ENCODE data around the gene LCT.
A peak's percentile ranks its signal among the peaks of the same experiment; 100 is the strongest.
"Not testable (repeated sequence)": the region's sequence is repeated elsewhere in the genome, so short reads cannot be mapped to it uniquely, and the experiment has no call there.

Gene LCT

GRCh38 chr2:135836596-135837270 is at the start of gene LCT:
Gene LCT, minus strand, starts transcription at chr2:135837184. Its CDS starts 15 bp downstream, at chr2:135837169.
- Histone ChIP-seq H3K9ac (ENCODE audit: low read depth in 1 of 2, low read length in 2 of 2) (no peak within 1 kb of the TSS), H3K4me1 (ENCODE audit: control insufficient read depth in 2 of 2, insufficient read depth in 2 of 2, low read length in 2 of 2) (peaks cover 4 to 14% of the 10 kb centered on the region in 2 donors), H3K27me3 (ENCODE audit: control insufficient read depth in 2 of 2, insufficient read depth in 2 of 2, low read length in 2 of 2) (no peaks in the 10 kb centered on the region), H3K27ac (ENCODE audit: low read depth in 2 of 2, low read length in 2 of 2) (no peak within 1 kb of the TSS), H3K4me3 (ENCODE audit: low read length in 2 of 2) (no peak within 1 kb of the TSS), H3K36me3 (ENCODE audit: control insufficient read depth in 2 of 2, insufficient read depth in 2 of 2, low read length in 2 of 2) (no peaks in the 10 kb centered on the region), H3K9me3 (ENCODE audit: control insufficient read depth in 2 of 2, low read length in 2 of 2) (no peaks in the 10 kb centered on the region)

- no peaks in the 10 kb centered on the region for H3K9me3 ChIP-seq (ENCODE audit: control insufficient read depth in 2 of 2, low read length in 2 of 2)
- no peak overlapping the region for H3K9ac ChIP-seq (ENCODE audit: low read depth in 1 of 2, low read length in 2 of 2)
- H3K4me1 ChIP-seq (ENCODE audit: control insufficient read depth in 2 of 2, insufficient read depth in 2 of 2, low read length in 2 of 2): no peaks in the 10 kb centered on the region
- H3K27ac ChIP-seq (ENCODE audit: low read depth in 2 of 2, low read length in 2 of 2): no peak overlapping the region
- no peaks in the 10 kb centered on the region for H3K27me3 ChIP-seq (ENCODE audit: control insufficient read depth in 2 of 2, insufficient read depth in 2 of 2, low read length in 2 of 2)
- no peaks in the 10 kb centered on the region for H3K36me3 ChIP-seq (ENCODE audit: control insufficient read depth in 2 of 2, insufficient read depth in 2 of 2, low read length in 2 of 2)
- H3K4me3 ChIP-seq (ENCODE audit: low read length in 2 of 2): no peak overlapping the region
Observed at GRCh38 chr2:135885709-135886108, 48.7 kb upstream of the LCT start.

DNA sequence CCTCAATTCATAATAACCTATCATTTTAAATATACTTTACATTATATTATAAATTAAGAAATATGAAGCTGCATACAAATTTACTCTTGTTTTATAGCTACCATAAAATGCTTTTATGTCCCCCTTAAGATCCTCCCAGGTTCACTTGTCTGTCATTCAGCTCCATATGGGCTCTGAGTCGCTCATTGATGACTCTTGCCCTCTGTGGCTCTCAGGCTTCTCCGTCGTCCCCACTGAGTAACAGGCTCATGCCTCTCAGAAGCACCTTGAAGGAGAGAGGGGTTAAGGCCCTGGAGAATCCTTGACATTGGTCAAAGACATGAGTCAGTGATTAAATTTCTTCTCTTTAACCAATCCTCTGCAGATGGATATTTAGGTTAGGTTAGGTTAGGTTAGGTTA is 45.4 kb upstream of the LCT start:
- no peak overlapping the region for H3K9ac ChIP-seq (ENCODE audit: low read depth in 1 of 2, low read length in 2 of 2)
- no peaks in the 10 kb centered on the region for H3K36me3 ChIP-seq (ENCODE audit: control insufficient read depth in 2 of 2, insufficient read depth in 2 of 2, low read length in 2 of 2)
- no peaks in the 10 kb centered on the region for H3K4me1 ChIP-seq (ENCODE audit: control insufficient read depth in 2 of 2, insufficient read depth in 2 of 2, low read length in 2 of 2)
- no peak overlapping the region for H3K27ac ChIP-seq (ENCODE audit: low read depth in 2 of 2, low read length in 2 of 2)
- no peaks in the 10 kb centered on the region for H3K27me3 ChIP-seq (ENCODE audit: control insufficient read depth in 2 of 2, insufficient read depth in 2 of 2, low read length in 2 of 2)
- H3K4me3 ChIP-seq (ENCODE audit: low read length in 2 of 2): no peak overlapping the region
- H3K9me3 ChIP-seq (ENCODE audit: control insufficient read depth in 2 of 2, low read length in 2 of 2): no peaks in the 10 kb centered on the region

DNA sequence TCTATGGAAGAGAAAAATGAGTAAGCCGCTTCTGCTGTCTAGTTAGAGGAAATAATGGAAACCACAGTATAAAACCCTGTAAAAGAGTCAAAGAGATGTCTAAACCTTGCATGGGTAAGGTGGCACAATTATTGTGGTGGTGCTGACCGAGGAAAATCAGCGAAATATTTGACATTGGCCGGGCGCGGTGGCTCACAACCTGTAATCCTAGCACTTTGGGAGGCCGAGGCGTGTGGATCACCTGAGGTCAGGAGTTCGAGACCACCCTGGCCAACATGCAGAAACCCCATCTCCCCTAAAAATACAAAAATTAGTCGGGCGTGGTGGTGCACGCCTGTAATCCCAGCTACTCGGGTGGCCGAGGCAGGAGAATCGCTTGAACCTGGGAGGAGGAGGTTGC is 39.8 kb upstream of the LCT start:
- H3K36me3 ChIP-seq (ENCODE audit: control insufficient read depth in 2 of 2, insufficient read depth in 2 of 2, low read length in 2 of 2); H3K4me1 ChIP-seq (ENCODE audit: control insufficient read depth in 2 of 2, insufficient read depth in 2 of 2, low read length in 2 of 2); H3K27me3 ChIP-seq (ENCODE audit: control insufficient read depth in 2 of 2, insufficient read depth in 2 of 2, low read length in 2 of 2); H3K9me3 ChIP-seq (ENCODE audit: control insufficient read depth in 2 of 2, low read length in 2 of 2): not testable (repeated sequence)
- Histone ChIP-seq H3K9ac (ENCODE audit: low read depth in 1 of 2, low read length in 2 of 2) (peak overlapping the region; percentile 52 to 74), H3K27ac (ENCODE audit: low read depth in 2 of 2, low read length in 2 of 2) (peak overlapping the region in 1 of 2 donors; percentile 16), H3K4me3 (ENCODE audit: low read length in 2 of 2) (peak overlapping the region; percentile 70 to 82)

DNA sequence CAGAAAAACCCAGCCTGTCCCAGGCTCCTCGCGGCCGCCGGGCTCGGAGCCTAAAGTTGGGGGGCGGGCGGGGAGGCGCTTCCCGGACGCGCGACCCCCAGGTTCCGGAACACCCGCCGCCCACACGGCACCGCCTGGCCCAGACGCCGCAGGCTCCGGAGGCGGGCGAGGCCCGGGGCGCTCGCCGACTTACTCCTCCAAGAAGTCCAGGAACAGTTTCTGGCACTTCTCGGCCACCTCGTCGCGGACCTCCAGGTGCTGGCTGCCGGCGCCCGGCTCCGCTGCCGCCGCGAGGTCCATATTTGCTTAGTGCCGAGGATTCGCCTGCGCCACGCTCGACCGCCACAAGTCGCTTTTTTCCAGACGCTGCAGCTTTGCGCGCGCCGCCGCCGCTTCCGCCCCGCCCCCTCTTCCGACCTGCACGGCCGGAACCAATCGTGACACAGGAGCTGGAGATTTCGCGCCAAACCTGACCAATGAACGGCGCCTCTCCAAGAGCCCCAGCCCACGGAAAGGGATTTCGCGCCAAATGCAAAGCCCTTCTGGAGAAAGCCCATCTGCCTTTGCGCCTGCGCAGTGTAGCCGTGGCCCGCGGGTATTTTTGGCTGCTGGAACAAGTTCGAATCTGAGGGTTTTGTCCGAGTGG is 39.2 kb upstream of the LCT start, which contains the start of gene MCM6:
TSS of gene MCM6 (minus strand) at position 378 of the 646 bp plus-strand sequence. CDS start at position 300, 78 bp downstream.
- no peaks in the 10 kb centered on the region for H3K27me3 ChIP-seq (ENCODE audit: control insufficient read depth in 2 of 2, insufficient read depth in 2 of 2, low read length in 2 of 2)
- H3K27ac ChIP-seq (ENCODE audit: low read depth in 2 of 2, low read length in 2 of 2): peak within 1 kb of the TSS; percentile 68 to 75
- peak within 1 kb of the TSS; percentile 52 to 74 for H3K9ac ChIP-seq (ENCODE audit: low read depth in 1 of 2, low read length in 2 of 2)
- H3K9me3 ChIP-seq (ENCODE audit: control insufficient read depth in 2 of 2, low read length in 2 of 2): no peaks in the 10 kb centered on the region
- H3K36me3 ChIP-seq (ENCODE audit: control insufficient read depth in 2 of 2, insufficient read depth in 2 of 2, low read length in 2 of 2): peaks cover under 1 to 4% of the 10 kb centered on the region in 2 donors
- H3K4me1 ChIP-seq (ENCODE audit: control insufficient read depth in 2 of 2, insufficient read depth in 2 of 2, low read length in 2 of 2): peaks cover 4 to 7% of the 10 kb centered on the region in 2 donors
- H3K4me3 ChIP-seq (ENCODE audit: low read length in 2 of 2): peak within 1 kb of the TSS; percentile 70 to 82

DNA sequence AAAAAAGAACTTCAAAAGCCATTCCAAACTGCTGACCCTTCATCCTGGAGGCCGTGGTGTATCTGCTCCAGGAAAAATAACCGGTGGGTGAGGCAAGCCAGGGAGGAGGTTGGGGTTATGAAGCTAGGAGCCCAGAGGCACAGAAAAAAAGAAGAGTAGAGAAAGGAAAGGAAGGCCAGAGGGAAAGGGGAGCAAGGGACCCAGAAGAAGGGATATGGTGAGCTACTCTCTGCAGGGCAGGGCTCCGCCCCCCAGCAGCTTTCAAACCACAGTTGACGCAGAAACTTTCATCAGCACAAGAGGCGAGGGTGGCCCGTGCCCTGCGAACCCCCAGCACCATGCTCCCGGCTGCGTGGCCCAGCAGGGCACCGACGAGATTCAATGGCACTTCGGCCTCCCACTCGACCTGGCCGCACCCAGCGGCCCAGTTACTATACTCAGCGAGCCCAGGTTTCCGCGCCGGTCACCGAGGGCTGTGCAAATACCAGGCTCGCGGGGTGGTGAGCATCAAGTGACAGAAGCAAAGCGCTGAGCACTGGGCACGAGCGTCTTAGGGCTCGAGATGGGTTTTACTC is 38.6 kb upstream of the LCT start:
- Histone ChIP-seq H3K9me3 (ENCODE audit: control insufficient read depth in 2 of 2, low read length in 2 of 2) (no peaks in the 10 kb centered on the region), H3K4me3 (ENCODE audit: low read length in 2 of 2) (peak overlapping the region; percentile 70 to 82), H3K27me3 (ENCODE audit: control insufficient read depth in 2 of 2, insufficient read depth in 2 of 2, low read length in 2 of 2) (no peaks in the 10 kb centered on the region), H3K27ac (ENCODE audit: low read depth in 2 of 2, low read length in 2 of 2) (peak overlapping the region; percentile 68 to 75), H3K9ac (ENCODE audit: low read depth in 1 of 2, low read length in 2 of 2) (peak overlapping the region; percentile 52 to 74), H3K4me1 (ENCODE audit: control insufficient read depth in 2 of 2, insufficient read depth in 2 of 2, low read length in 2 of 2) (peaks cover 4 to 7% of the 10 kb centered on the region in 2 donors), H3K36me3 (ENCODE audit: control insufficient read depth in 2 of 2, insufficient read depth in 2 of 2, low read length in 2 of 2) (peaks cover 4 to 7% of the 10 kb centered on the region in 2 donors)

- Histone ChIP-seq H3K4me3 (ENCODE audit: low read length in 2 of 2) (peak overlapping the region in 1 of 2 donors; percentile 82), H3K36me3 (ENCODE audit: control insufficient read depth in 2 of 2, insufficient read depth in 2 of 2, low read length in 2 of 2) (peaks cover 4 to 7% of the 10 kb centered on the region in 2 donors), H3K9me3 (ENCODE audit: control insufficient read depth in 2 of 2, low read length in 2 of 2) (no peaks in the 10 kb centered on the region), H3K9ac (ENCODE audit: low read depth in 1 of 2, low read length in 2 of 2) (no peak overlapping the region), H3K27ac (ENCODE audit: low read depth in 2 of 2, low read length in 2 of 2) (no peak overlapping the region), H3K27me3 (ENCODE audit: control insufficient read depth in 2 of 2, insufficient read depth in 2 of 2, low read length in 2 of 2) (no peaks in the 10 kb centered on the region), H3K4me1 (ENCODE audit: control insufficient read depth in 2 of 2, insufficient read depth in 2 of 2, low read length in 2 of 2) (peaks cover 4 to 7% of the 10 kb centered on the region in 2 donors)
Observed at GRCh38 chr2:135874777-135875365, 37.9 kb upstream of the LCT start.

GRCh38 chr2:135870571-135870970 is 33.6 kb upstream of the LCT start:
- Histone ChIP-seq H3K9me3 (ENCODE audit: control insufficient read depth in 2 of 2, low read length in 2 of 2) (no peaks in the 10 kb centered on the region), H3K36me3 (ENCODE audit: control insufficient read depth in 2 of 2, insufficient read depth in 2 of 2, low read length in 2 of 2) (peaks cover 16 to 24% of the 10 kb centered on the region in 2 donors)

DNA sequence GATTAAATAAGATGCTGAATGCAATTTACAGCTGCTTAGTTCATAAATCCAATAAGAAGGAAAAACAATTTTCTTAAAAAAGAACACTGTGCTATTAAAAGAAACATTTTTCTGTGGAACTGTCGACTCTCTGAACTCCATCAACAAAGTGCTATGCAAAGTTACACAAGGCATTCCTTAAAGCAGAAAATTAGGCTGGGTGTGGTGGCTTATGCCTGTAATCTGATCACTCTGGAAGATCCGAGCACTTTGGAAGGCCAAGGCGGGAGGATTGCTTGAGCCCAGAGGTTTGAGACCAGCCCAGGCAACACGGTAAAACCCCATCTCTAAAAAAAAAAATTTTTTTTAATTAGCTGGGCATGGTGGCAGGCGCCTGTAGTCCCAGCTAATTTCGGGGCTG is 26.2 kb upstream of the LCT start:
- Histone ChIP-seq H3K4me1 (ENCODE audit: control insufficient read depth in 2 of 2, insufficient read depth in 2 of 2, low read length in 2 of 2) (no peaks in the 10 kb centered on the region), H3K4me3 (ENCODE audit: low read length in 2 of 2) (no peak overlapping the region), H3K9me3 (ENCODE audit: control insufficient read depth in 2 of 2, low read length in 2 of 2) (no peaks in the 10 kb centered on the region), H3K9ac (ENCODE audit: low read depth in 1 of 2, low read length in 2 of 2) (no peak overlapping the region), H3K27me3 (ENCODE audit: control insufficient read depth in 2 of 2, insufficient read depth in 2 of 2, low read length in 2 of 2) (no peaks in the 10 kb centered on the region), H3K36me3 (ENCODE audit: control insufficient read depth in 2 of 2, insufficient read depth in 2 of 2, low read length in 2 of 2) (peaks cover 20 to 23% of the 10 kb centered on the region in 2 donors), H3K27ac (ENCODE audit: low read depth in 2 of 2, low read length in 2 of 2) (no peak overlapping the region)

More at GRCh38 chr2:135870571-135870970, 33.6 kb upstream of the LCT start:
- Histone ChIP-seq H3K4me1 (ENCODE audit: control insufficient read depth in 2 of 2, insufficient read depth in 2 of 2, low read length in 2 of 2) (peaks cover 3 to 4% of the 10 kb centered on the region in 2 donors), H3K27me3 (ENCODE audit: control insufficient read depth in 2 of 2, insufficient read depth in 2 of 2, low read length in 2 of 2) (no peaks in the 10 kb centered on the region), H3K9ac (ENCODE audit: low read depth in 1 of 2, low read length in 2 of 2) (no peak overlapping the region), H3K27ac (ENCODE audit: low read depth in 2 of 2, low read length in 2 of 2) (no peak overlapping the region), H3K4me3 (ENCODE audit: low read length in 2 of 2) (no peak overlapping the region)

- peaks cover 18 to 19% of the 10 kb centered on the region in 2 donors for H3K36me3 ChIP-seq (ENCODE audit: control insufficient read depth in 2 of 2, insufficient read depth in 2 of 2, low read length in 2 of 2)
- no peak overlapping the region for H3K4me3 ChIP-seq (ENCODE audit: low read length in 2 of 2)
- no peak overlapping the region for H3K27ac ChIP-seq (ENCODE audit: low read depth in 2 of 2, low read length in 2 of 2)
- no peak overlapping the region for H3K9ac ChIP-seq (ENCODE audit: low read depth in 1 of 2, low read length in 2 of 2)
- H3K27me3 ChIP-seq (ENCODE audit: control insufficient read depth in 2 of 2, insufficient read depth in 2 of 2, low read length in 2 of 2): no peaks in the 10 kb centered on the region
- H3K9me3 ChIP-seq (ENCODE audit: control insufficient read depth in 2 of 2, low read length in 2 of 2): no peaks in the 10 kb centered on the region
- H3K4me1 ChIP-seq (ENCODE audit: control insufficient read depth in 2 of 2, insufficient read depth in 2 of 2, low read length in 2 of 2): no peaks in the 10 kb centered on the region
Observed at GRCh38 chr2:135862718-135863117, 25.7 kb upstream of the LCT start.
